ENCODE measurements around the gene PDE11A.
"Not testable (repeated sequence)": the region's sequence is repeated elsewhere in the genome, so short reads cannot be mapped to it uniquely, and the experiment has no call there.

Gene PDE11A

GRCh38 chr2:178108176-178108575 is 35.6 kb upstream of the PDE11A start:
- Histone ChIP-seq H3K4me3 (ENCODE audit: low read length in 2 of 2) (no peak overlapping the region), H3K27me3 (ENCODE audit: control insufficient read depth in 2 of 2, insufficient read depth in 2 of 2, low read length in 2 of 2) (no peaks in the 10 kb centered on the region), H3K4me1 (ENCODE audit: control insufficient read depth in 2 of 2, insufficient read depth in 2 of 2, low read length in 2 of 2) (peaks cover 0 to 3% of the 10 kb centered on the region in 2 donors), H3K36me3 (ENCODE audit: control insufficient read depth in 2 of 2, insufficient read depth in 2 of 2, low read length in 2 of 2) (peaks cover 0 to 2% of the 10 kb centered on the region in 2 donors), H3K9me3 (ENCODE audit: control insufficient read depth in 2 of 2, low read length in 2 of 2) (no peaks in the 10 kb centered on the region), H3K9ac (ENCODE audit: low read depth in 1 of 2, low read length in 2 of 2) (no peak overlapping the region), H3K27ac (ENCODE audit: low read depth in 2 of 2, low read length in 2 of 2) (no peak overlapping the region)

- Histone ChIP-seq H3K36me3 (ENCODE audit: control insufficient read depth in 2 of 2, insufficient read depth in 2 of 2, low read length in 2 of 2) (no peaks in the 10 kb centered on the region), H3K27ac (ENCODE audit: low read depth in 2 of 2, low read length in 2 of 2) (no peak overlapping the region)
Measured at GRCh38 chr2:178106053-178106452, 33.5 kb upstream of the PDE11A start.

GRCh38 chr2:178105566-178105965 is 33.0 kb upstream of the PDE11A start:
- Histone ChIP-seq H3K9me3 (ENCODE audit: control insufficient read depth in 2 of 2, low read length in 2 of 2) (no peaks in the 10 kb centered on the region), H3K9ac (ENCODE audit: low read depth in 1 of 2, low read length in 2 of 2) (no peak overlapping the region), H3K4me1 (ENCODE audit: control insufficient read depth in 2 of 2, insufficient read depth in 2 of 2, low read length in 2 of 2) (no peaks in the 10 kb centered on the region), H3K36me3 (ENCODE audit: control insufficient read depth in 2 of 2, insufficient read depth in 2 of 2, low read length in 2 of 2) (no peaks in the 10 kb centered on the region), H3K4me3 (ENCODE audit: low read length in 2 of 2) (no peak overlapping the region), H3K27me3 (ENCODE audit: control insufficient read depth in 2 of 2, insufficient read depth in 2 of 2, low read length in 2 of 2) (no peaks in the 10 kb centered on the region), H3K27ac (ENCODE audit: low read depth in 2 of 2, low read length in 2 of 2) (no peak overlapping the region)

More at GRCh38 chr2:178106053-178106452, 33.5 kb upstream of the PDE11A start:
- Histone ChIP-seq H3K9me3 (ENCODE audit: control insufficient read depth in 2 of 2, low read length in 2 of 2) (no peaks in the 10 kb centered on the region), H3K4me1 (ENCODE audit: control insufficient read depth in 2 of 2, insufficient read depth in 2 of 2, low read length in 2 of 2) (no peaks in the 10 kb centered on the region), H3K9ac (ENCODE audit: low read depth in 1 of 2, low read length in 2 of 2) (no peak overlapping the region), H3K4me3 (ENCODE audit: low read length in 2 of 2) (no peak overlapping the region), H3K27me3 (ENCODE audit: control insufficient read depth in 2 of 2, insufficient read depth in 2 of 2, low read length in 2 of 2) (no peaks in the 10 kb centered on the region)

- H3K4me1 ChIP-seq (ENCODE audit: control insufficient read depth in 2 of 2, insufficient read depth in 2 of 2, low read length in 2 of 2) = no peaks in the 10 kb centered on the region
Measured at GRCh38 chr2:178101321-178102079, 28.9 kb upstream of the PDE11A start.

GRCh38 chr2:178093471-178093870 is 20.9 kb upstream of the PDE11A start:
- no peak overlapping the region for H3K4me3 ChIP-seq (ENCODE audit: low read length in 2 of 2)
- H3K4me1 ChIP-seq (ENCODE audit: control insufficient read depth in 2 of 2, insufficient read depth in 2 of 2, low read length in 2 of 2) = peaks cover 0 to 3% of the 10 kb centered on the region in 2 donors
- H3K27me3 ChIP-seq (ENCODE audit: control insufficient read depth in 2 of 2, insufficient read depth in 2 of 2, low read length in 2 of 2) = no peaks in the 10 kb centered on the region
- H3K9ac ChIP-seq (ENCODE audit: low read depth in 1 of 2, low read length in 2 of 2) = no peak overlapping the region
- no peak overlapping the region for H3K27ac ChIP-seq (ENCODE audit: low read depth in 2 of 2, low read length in 2 of 2)
- H3K9me3 ChIP-seq (ENCODE audit: control insufficient read depth in 2 of 2, low read length in 2 of 2) = no peaks in the 10 kb centered on the region
- no peaks in the 10 kb centered on the region for H3K36me3 ChIP-seq (ENCODE audit: control insufficient read depth in 2 of 2, insufficient read depth in 2 of 2, low read length in 2 of 2)

More at GRCh38 chr2:178101321-178102079, 28.9 kb upstream of the PDE11A start:
- H3K4me3 ChIP-seq (ENCODE audit: low read length in 2 of 2) = no peak overlapping the region
- no peaks in the 10 kb centered on the region for H3K9me3 ChIP-seq (ENCODE audit: control insufficient read depth in 2 of 2, low read length in 2 of 2)
- H3K27me3 ChIP-seq (ENCODE audit: control insufficient read depth in 2 of 2, insufficient read depth in 2 of 2, low read length in 2 of 2) = no peaks in the 10 kb centered on the region
- no peak overlapping the region for H3K9ac ChIP-seq (ENCODE audit: low read depth in 1 of 2, low read length in 2 of 2)
- no peak overlapping the region for H3K27ac ChIP-seq (ENCODE audit: low read depth in 2 of 2, low read length in 2 of 2)
- H3K36me3 ChIP-seq (ENCODE audit: control insufficient read depth in 2 of 2, insufficient read depth in 2 of 2, low read length in 2 of 2) = no peaks in the 10 kb centered on the region

GRCh38 chr2:178088774-178089270 is 16.2 kb upstream of the PDE11A start:
- Histone ChIP-seq H3K36me3 (ENCODE audit: control insufficient read depth in 2 of 2, insufficient read depth in 2 of 2, low read length in 2 of 2) (no peaks in the 10 kb centered on the region), H3K9me3 (ENCODE audit: control insufficient read depth in 2 of 2, low read length in 2 of 2) (no peaks in the 10 kb centered on the region), H3K27me3 (ENCODE audit: control insufficient read depth in 2 of 2, insufficient read depth in 2 of 2, low read length in 2 of 2) (no peaks in the 10 kb centered on the region), H3K4me3 (ENCODE audit: low read length in 2 of 2) (no peak overlapping the region), H3K9ac (ENCODE audit: low read depth in 1 of 2, low read length in 2 of 2) (no peak overlapping the region), H3K4me1 (ENCODE audit: control insufficient read depth in 2 of 2, insufficient read depth in 2 of 2, low read length in 2 of 2) (peaks cover 0 to 7% of the 10 kb centered on the region in 2 donors), H3K27ac (ENCODE audit: low read depth in 2 of 2, low read length in 2 of 2) (no peak overlapping the region)

- Histone ChIP-seq H3K27me3 (ENCODE audit: control insufficient read depth in 2 of 2, insufficient read depth in 2 of 2, low read length in 2 of 2) (no peaks in the 10 kb centered on the region), H3K4me1 (ENCODE audit: control insufficient read depth in 2 of 2, insufficient read depth in 2 of 2, low read length in 2 of 2) (peaks cover 0 to 7% of the 10 kb centered on the region in 2 donors), H3K9me3 (ENCODE audit: control insufficient read depth in 2 of 2, low read length in 2 of 2) (no peaks in the 10 kb centered on the region), H3K36me3 (ENCODE audit: control insufficient read depth in 2 of 2, insufficient read depth in 2 of 2, low read length in 2 of 2) (no peaks in the 10 kb centered on the region), H3K27ac (ENCODE audit: low read depth in 2 of 2, low read length in 2 of 2) (no peak overlapping the region), H3K9ac (ENCODE audit: low read depth in 1 of 2, low read length in 2 of 2) (no peak overlapping the region), H3K4me3 (ENCODE audit: low read length in 2 of 2) (no peak overlapping the region)
Measured at GRCh38 chr2:178084273-178084672, 11.7 kb upstream of the PDE11A start.

- Histone ChIP-seq H3K27ac (ENCODE audit: low read depth in 2 of 2, low read length in 2 of 2) (no peak overlapping the region), H3K4me1 (ENCODE audit: control insufficient read depth in 2 of 2, insufficient read depth in 2 of 2, low read length in 2 of 2) (no peaks in the 10 kb centered on the region)
Measured at GRCh38 chr2:178082408-178083045, 9.9 kb upstream of the PDE11A start.

GRCh38 chr2:178079279-178079678 is 6.7 kb upstream of the PDE11A start:
- H3K9ac ChIP-seq (ENCODE audit: low read depth in 1 of 2, low read length in 2 of 2); H3K27me3 ChIP-seq (ENCODE audit: control insufficient read depth in 2 of 2, insufficient read depth in 2 of 2, low read length in 2 of 2); H3K36me3 ChIP-seq (ENCODE audit: control insufficient read depth in 2 of 2, insufficient read depth in 2 of 2, low read length in 2 of 2); H3K9me3 ChIP-seq (ENCODE audit: control insufficient read depth in 2 of 2, low read length in 2 of 2); H3K4me1 ChIP-seq (ENCODE audit: control insufficient read depth in 2 of 2, insufficient read depth in 2 of 2, low read length in 2 of 2); H3K4me3 ChIP-seq (ENCODE audit: low read length in 2 of 2); H3K27ac ChIP-seq (ENCODE audit: low read depth in 2 of 2, low read length in 2 of 2): not testable (repeated sequence)

More at GRCh38 chr2:178082408-178083045, 9.9 kb upstream of the PDE11A start:
- no peaks in the 10 kb centered on the region for H3K27me3 ChIP-seq (ENCODE audit: control insufficient read depth in 2 of 2, insufficient read depth in 2 of 2, low read length in 2 of 2)
- no peak overlapping the region for H3K4me3 ChIP-seq (ENCODE audit: low read length in 2 of 2)
- H3K9ac ChIP-seq (ENCODE audit: low read depth in 1 of 2, low read length in 2 of 2) = no peak overlapping the region
- no peaks in the 10 kb centered on the region for H3K9me3 ChIP-seq (ENCODE audit: control insufficient read depth in 2 of 2, low read length in 2 of 2)
- no peaks in the 10 kb centered on the region for H3K36me3 ChIP-seq (ENCODE audit: control insufficient read depth in 2 of 2, insufficient read depth in 2 of 2, low read length in 2 of 2)

GRCh38 chr2:178076130-178076529 is 3.6 kb upstream of the PDE11A start:
- Histone ChIP-seq H3K27ac (ENCODE audit: low read depth in 2 of 2, low read length in 2 of 2) (no peak overlapping the region), H3K4me1 (ENCODE audit: control insufficient read depth in 2 of 2, insufficient read depth in 2 of 2, low read length in 2 of 2) (peaks cover 5 to 20% of the 10 kb centered on the region in 2 donors), H3K9me3 (ENCODE audit: control insufficient read depth in 2 of 2, low read length in 2 of 2) (no peaks in the 10 kb centered on the region), H3K4me3 (ENCODE audit: low read length in 2 of 2) (no peak overlapping the region), H3K9ac (ENCODE audit: low read depth in 1 of 2, low read length in 2 of 2) (no peak overlapping the region), H3K36me3 (ENCODE audit: control insufficient read depth in 2 of 2, insufficient read depth in 2 of 2, low read length in 2 of 2) (no peaks in the 10 kb centered on the region), H3K27me3 (ENCODE audit: control insufficient read depth in 2 of 2, insufficient read depth in 2 of 2, low read length in 2 of 2) (no peaks in the 10 kb centered on the region)

Data from mucosa of rectum (tissue), 2 donors.